GM12875 (cell line): ENCODE results near the gene MBNL1.

Experiments
- H3K4me3 ChIP-seq: one replicate; pipeline ENCODE4 v1.5.1; 2011; ENCODE audit warnings: low read depth, low read length, control low read depth
- TF ChIP-seq, protein P1 (sequence below): IDR thresholded peaks from 2 replicates; pipeline ENCODE4 v1.5.1; 2011; ENCODE audit warnings: low read depth, mild to moderate bottlenecking, control low read depth, inconsistent platforms, low read length, moderate library complexity, borderline replicate concordance; ENCODE audit not compliant: insufficient read depth

MBNL1 gene

DNA sequence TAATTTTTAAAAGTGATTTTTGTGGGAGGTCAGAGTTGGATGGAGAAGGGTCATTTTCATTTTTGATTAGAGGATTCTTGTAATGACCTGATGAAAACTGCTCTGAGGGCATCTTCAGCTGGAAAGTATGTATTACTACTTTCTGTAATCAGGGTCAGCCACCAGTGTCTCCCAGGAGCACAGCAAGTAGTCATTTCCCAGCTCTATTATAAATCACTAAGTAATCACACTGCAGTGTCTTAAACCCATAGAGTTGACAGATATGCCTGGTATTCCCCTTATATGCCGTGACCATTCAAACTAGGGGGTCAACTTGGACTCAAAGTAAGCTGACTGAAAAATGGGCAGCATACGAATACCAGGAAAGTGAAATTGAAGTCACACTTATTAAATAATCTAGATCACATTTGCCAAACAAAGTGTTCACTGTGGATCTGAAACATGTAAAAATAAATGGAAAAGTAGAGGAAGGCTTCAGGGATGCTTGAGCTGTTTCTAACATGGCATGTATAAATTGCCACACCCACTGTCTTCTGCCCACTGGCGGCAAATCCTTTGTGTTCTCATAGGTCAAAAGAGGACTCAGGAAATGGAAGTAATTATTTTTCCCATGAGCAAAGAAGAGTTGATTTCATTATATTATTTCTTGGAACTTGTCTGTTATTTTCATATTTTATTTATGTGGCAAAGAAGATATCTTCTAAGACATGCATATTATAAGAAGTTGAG lies 105.7 kb downstream of the MBNL1 start:
- H3K4me3 ChIP-seq: no peak overlapping the region
- TF ChIP-seq, protein P1, sequence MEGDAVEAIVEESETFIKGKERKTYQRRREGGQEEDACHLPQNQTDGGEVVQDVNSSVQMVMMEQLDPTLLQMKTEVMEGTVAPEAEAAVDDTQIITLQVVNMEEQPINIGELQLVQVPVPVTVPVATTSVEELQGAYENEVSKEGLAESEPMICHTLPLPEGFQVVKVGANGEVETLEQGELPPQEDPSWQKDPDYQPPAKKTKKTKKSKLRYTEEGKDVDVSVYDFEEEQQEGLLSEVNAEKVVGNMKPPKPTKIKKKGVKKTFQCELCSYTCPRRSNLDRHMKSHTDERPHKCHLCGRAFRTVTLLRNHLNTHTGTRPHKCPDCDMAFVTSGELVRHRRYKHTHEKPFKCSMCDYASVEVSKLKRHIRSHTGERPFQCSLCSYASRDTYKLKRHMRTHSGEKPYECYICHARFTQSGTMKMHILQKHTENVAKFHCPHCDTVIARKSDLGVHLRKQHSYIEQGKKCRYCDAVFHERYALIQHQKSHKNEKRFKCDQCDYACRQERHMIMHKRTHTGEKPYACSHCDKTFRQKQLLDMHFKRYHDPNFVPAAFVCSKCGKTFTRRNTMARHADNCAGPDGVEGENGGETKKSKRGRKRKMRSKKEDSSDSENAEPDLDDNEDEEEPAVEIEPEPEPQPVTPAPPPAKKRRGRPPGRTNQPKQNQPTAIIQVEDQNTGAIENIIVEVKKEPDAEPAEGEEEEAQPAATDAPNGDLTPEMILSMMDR: no peak

DNA sequence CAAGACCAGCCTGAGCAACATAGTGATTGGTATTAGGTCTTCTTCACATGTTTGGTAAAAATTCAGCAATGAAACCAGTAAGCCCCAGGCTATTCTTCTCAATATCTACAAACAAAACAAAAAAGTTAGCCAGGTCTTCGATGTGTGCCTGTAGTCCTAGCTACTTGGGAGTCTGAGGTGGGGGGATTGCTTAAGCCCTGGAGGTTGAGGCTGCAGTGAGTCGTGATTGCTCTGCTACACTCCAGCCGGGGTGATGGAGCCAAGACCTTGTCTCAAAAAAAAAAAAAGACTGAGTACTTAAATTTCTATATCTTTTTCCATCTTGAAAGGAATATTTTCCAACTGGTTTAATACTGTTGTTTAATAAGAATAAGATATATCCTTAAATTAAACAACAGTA lies 106.8 kb downstream of the MBNL1 start:
- H3K4me3 ChIP-seq: no peak overlapping the region
- TF ChIP-seq, protein P1: no peak

DNA sequence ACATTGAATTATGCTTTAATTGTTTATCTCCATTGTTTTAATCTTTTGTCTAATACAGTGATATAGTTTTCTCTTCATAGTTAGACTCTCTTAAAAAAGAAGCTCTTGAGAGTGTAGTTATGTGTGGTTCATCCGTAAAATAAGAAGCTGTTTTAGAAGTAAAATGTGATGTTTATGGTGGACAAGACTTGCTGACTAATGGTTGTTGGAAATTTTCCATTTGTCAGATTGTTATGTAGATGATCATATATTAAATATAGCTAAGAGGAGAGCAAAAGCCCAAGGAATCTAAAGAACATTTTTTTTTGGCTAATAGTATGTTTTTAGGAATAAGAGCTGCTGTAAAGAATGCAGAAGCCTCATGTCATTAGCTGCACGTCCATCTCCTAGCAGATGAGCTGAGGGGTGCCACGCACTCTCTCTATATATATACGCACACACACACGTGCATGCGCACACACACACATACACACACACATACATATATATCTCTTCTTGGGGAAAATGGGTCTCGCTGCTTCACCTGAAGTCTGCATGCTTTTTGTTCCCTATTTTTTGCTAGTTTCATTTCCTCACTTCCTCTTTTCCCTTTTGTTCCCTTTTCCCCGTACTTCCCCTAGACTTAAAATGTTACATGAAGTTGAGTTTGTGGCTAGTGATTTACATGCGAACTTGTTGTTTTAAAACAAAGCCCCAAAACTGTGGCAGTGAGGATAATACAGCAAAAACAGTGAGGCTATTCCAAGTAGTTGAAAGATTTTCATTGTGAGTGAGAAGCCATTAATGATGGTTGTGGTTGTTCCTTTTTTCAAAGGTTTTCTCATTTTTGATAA lies 107.8 kb downstream of the MBNL1 start:
- H3K4me3 ChIP-seq: no peak overlapping the region
- TF ChIP-seq, protein P1: no peak

DNA sequence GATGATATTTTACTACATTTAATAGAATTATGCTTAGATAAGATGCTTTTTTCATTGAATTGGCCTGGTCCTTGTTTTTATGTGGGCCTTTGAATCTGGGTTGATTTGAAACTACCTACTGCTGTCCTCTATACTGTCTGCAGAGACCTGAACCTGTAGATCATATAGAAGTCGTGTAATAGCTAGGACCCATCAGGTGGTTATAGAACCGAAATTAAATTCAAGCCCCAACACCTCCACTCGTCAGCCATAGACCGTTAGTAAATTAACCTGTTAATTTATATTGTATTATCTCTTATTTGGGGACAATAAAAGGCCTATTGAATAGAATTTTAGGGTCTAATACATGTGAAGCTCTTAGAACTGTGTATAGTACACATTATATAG lies 108.4 kb downstream of the MBNL1 start:
- TF ChIP-seq, protein P1: no peak
- no peak overlapping the region for H3K4me3 ChIP-seq

DNA sequence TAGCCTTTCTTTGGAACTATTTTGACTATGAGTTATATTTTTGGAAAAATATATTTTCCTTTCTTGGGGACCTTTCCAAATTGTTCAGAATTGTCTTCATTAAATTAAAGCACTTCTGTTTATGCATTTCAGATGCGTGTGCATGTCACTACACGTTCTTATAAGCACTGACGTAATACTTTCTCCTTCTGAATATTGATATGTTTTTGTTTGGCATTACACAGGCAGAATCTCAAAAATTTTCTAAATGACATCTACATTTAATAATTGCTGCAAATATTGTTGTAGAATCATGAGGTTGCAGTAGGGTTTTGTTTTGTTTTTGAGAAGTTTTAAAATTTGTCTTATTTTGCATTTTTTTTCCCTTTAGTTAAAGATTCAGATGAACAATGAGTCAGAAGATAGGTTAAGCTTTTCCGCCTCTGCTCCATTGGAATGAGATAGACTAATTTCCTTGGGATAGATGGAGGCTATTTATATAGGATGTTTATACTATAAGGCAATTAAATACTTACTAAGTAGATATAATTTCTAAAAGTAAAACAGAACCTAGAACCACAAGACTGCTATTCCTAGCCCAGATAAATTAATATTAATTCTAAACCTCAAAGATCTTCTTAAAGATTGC lies 110.8 kb downstream of the MBNL1 start:
- no peak overlapping the region for H3K4me3 ChIP-seq
- TF ChIP-seq, protein P1: no peak

DNA sequence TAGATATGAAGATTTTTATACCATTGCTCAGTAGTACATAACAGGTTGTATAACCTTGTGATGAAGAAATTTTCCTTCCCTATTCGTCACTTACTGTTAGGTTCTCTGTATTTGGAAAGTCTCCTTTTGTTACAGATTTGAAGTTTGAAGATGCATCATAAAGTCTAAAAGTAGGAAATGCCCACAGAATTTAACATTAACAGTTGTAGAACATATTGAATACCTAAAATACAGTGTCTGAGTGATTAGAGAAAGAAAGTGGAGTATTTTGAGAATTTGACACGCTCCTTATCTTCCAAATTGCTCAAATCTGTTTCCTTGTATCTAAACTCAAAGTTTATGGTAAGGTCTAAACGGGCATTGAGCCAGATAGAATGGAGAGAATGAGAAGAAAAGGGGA lies 111.3 kb downstream of the MBNL1 start:
- no peak overlapping the region for H3K4me3 ChIP-seq
- TF ChIP-seq, protein P1: no peak
